ENCODE data around the gene DUS2.

DNA sequence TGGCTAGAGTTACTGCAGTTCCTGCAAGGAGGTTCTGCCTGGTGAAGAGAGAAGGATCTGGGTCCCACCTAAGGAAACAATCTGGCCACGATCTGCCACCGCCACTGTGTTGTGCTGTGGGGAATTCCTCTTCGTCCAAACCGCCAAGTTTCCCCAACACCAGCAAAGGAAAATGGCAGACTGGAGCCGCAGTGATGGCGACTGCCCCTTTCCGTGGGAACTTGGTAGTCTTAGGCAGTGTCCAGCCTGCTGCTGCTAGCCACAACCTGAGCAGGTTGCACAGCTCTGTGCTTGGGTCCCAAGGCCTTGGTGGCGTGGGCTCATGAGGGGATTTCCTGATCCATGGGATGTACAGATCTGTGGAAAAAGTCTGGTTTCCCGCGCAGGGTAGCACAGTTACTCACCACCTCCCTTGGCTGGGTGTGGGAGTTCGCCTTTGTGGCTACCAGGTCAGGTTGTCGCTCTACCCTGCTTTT is 90.7 kb downstream of the DUS2 start:
- no peak for TF ChIP-seq CTCF (IDR thresholded peaks at IDR 0.05)
- no peak for TF ChIP-seq POLR2AphosphoS5 (IDR thresholded peaks at IDR 0.05)
- no peak for TF ChIP-seq POLR2A (IDR thresholded peaks at IDR 0.05)

Measured in stomach (tissue), 4 donors.